ENCODE results near the gene WDR87.

Gene WDR87

GRCh38 chr19:37905946-37906868 lies at the start of gene WDR87:
Gene WDR87 (minus strand): TSS chr19:37906594. CDS start chr19:37898239, 8,355 bp downstream.
- DNase-seq: no peak

GRCh38 chr19:37955986-37956385 lies 49.6 kb upstream of the WDR87 start:
- no peak for DNase-seq

GRCh38 chr19:37954421-37954874 lies 48.1 kb upstream of the WDR87 start:
- no peak for DNase-seq

GRCh38 chr19:37953918-37954303 lies 47.5 kb upstream of the WDR87 start:
- no peak for DNase-seq

GRCh38 chr19:37953171-37953917 lies 47.0 kb upstream of the WDR87 start:
- no peak for DNase-seq

GRCh38 chr19:37951816-37952210 lies 45.4 kb upstream of the WDR87 start:
- no peak for DNase-seq

- no peak for DNase-seq
Measured at GRCh38 chr19:37950471-37951175, 44.2 kb upstream of the WDR87 start.

GRCh38 chr19:37948362-37948761 lies 42.0 kb upstream of the WDR87 start:
- DNase-seq: no peak

- no peak for DNase-seq
Measured at GRCh38 chr19:37947778-37948177, 41.4 kb upstream of the WDR87 start.

- DNase-seq: no peak
Measured at GRCh38 chr19:37946132-37946531, 39.7 kb upstream of the WDR87 start.

- no peak for DNase-seq
Measured at GRCh38 chr19:37943480-37943879, 37.1 kb upstream of the WDR87 start.

GRCh38 chr19:37942516-37942902 lies 36.1 kb upstream of the WDR87 start:
- DNase-seq: no peak

GRCh38 chr19:37941782-37942515 lies 35.6 kb upstream of the WDR87 start:
- DNase-seq: no peak

- DNase-seq: no peak
Measured at GRCh38 chr19:37938353-37938752, 32.0 kb upstream of the WDR87 start.

GRCh38 chr19:37936886-37937285 lies 30.5 kb upstream of the WDR87 start:
- no peak for DNase-seq

- DNase-seq: no peak
Measured at GRCh38 chr19:37936166-37936565, 29.8 kb upstream of the WDR87 start.

GRCh38 chr19:37935341-37935740 lies 28.9 kb upstream of the WDR87 start:
- no peak for DNase-seq

GRCh38 chr19:37933937-37934358 lies 27.6 kb upstream of the WDR87 start:
- DNase-seq: peak; percentile 53

- DNase-seq: no peak
Measured at GRCh38 chr19:37932985-37933936, 26.9 kb upstream of the WDR87 start.

- peak; percentile 63 for DNase-seq
Measured at GRCh38 chr19:37931881-37932655, 25.7 kb upstream of the WDR87 start.

Measured in right forelimb (tissue), 1 donor.